ENCODE results near the gene GPR34.

The GPR34 gene

GRCh38 chrX:41686788-41687187, 2.0 kb upstream of the GPR34 start:
- DNase-seq: no peak
- no peak overlapping the region for H3K4me3 Mint-ChIP-seq
- no peak for TF ChIP-seq CTCF (IDR thresholded peaks at IDR 0.05)
- peaks cover 3% of the 10 kb centered on the region for H3K9me3 Mint-ChIP-seq
- no peaks in the 10 kb centered on the region for H3K27me3 Mint-ChIP-seq (ENCODE audit: low read depth, poor library complexity)
- no peaks in the 10 kb centered on the region for H3K4me1 Mint-ChIP-seq
- H3K27ac Mint-ChIP-seq: no peak overlapping the region
- H3K36me3 Mint-ChIP-seq (ENCODE audit: low read depth): peaks cover 13% of the 10 kb centered on the region

DNA sequence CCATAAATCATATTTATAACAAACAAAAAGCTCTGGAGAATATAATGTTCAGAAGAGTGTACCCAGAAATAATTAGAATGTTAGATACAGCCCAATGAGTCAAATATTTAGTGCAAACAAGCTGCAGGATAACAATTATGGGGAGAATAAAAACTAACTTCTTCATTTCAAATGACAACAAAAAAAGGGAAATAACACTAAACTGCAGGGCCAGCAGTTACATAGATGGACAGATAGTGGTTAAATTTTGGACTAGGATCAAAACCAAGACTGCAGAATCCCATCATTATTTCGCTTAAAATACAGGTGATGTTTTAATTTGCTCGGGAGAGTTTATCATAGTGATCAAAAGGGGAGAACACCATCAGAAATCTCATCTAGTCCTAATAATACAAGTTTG, 617 bp upstream of the GPR34 start:
- Mint-ChIP-seq H3K36me3 (ENCODE audit: low read depth) (peaks cover 18% of the 10 kb centered on the region), H3K27me3 (ENCODE audit: low read depth, poor library complexity) (no peaks in the 10 kb centered on the region), H3K9me3 (peaks cover 8% of the 10 kb centered on the region), H3K27ac (no peak overlapping the region), H3K4me3 (no peak overlapping the region), H3K4me1 (no peaks in the 10 kb centered on the region)
- no peak for DNase-seq
- no peak for TF ChIP-seq CTCF (IDR thresholded peaks at IDR 0.05)

GRCh38 chrX:41689711-41690110, 938 bp downstream of the GPR34 start:
- H3K27ac Mint-ChIP-seq: no peak overlapping the region
- peaks cover 12% of the 10 kb centered on the region for H3K9me3 Mint-ChIP-seq
- no peak overlapping the region for H3K4me3 Mint-ChIP-seq
- DNase-seq: no peak
- no peak for TF ChIP-seq CTCF (IDR thresholded peaks at IDR 0.05)
- no peaks in the 10 kb centered on the region for H3K4me1 Mint-ChIP-seq
- no peaks in the 10 kb centered on the region for H3K27me3 Mint-ChIP-seq (ENCODE audit: low read depth, poor library complexity)
- H3K36me3 Mint-ChIP-seq (ENCODE audit: low read depth): peaks cover 24% of the 10 kb centered on the region

GRCh38 chrX:41692162-41692749, 3.5 kb downstream of the GPR34 start:
- DNase-seq: no peak
- Mint-ChIP-seq H3K9me3 (peaks cover 11% of the 10 kb centered on the region), H3K36me3 (ENCODE audit: low read depth) (peaks cover 15% of the 10 kb centered on the region), H3K27ac (peak overlapping the region; percentile 6), H3K4me3 (no peak overlapping the region), H3K27me3 (ENCODE audit: low read depth, poor library complexity) (no peaks in the 10 kb centered on the region), H3K4me1 (no peaks in the 10 kb centered on the region)
- TF ChIP-seq CTCF (IDR thresholded peaks at IDR 0.05): no peak

DNA sequence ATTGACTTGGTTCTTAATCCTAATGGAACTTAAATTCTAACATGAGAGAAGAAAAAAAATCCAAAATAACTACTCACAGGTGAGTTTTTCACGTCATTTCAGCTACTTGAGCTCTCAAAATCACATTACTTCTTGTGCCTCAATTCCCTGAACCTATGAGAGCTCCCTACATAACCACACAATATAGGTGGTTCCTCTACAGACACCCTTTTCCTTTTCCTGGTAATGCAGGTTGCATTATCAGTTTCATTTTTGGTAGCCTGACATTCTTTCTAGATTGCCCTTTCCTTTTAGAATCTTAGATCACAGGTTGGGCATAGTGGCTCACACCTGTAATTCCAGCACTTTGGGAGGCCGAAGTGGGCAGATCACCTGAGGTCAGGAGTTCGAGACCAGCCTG, 4.3 kb downstream of the GPR34 start:
- no peak for DNase-seq
- Mint-ChIP-seq H3K27ac (no peak overlapping the region), H3K4me3 (no peak overlapping the region), H3K4me1 (no peaks in the 10 kb centered on the region), H3K36me3 (ENCODE audit: low read depth) (peaks cover 18% of the 10 kb centered on the region), H3K27me3 (ENCODE audit: low read depth, poor library complexity) (no peaks in the 10 kb centered on the region), H3K9me3 (peaks cover 9% of the 10 kb centered on the region)
- no peak for TF ChIP-seq CTCF (IDR thresholded peaks at IDR 0.05)

DNA sequence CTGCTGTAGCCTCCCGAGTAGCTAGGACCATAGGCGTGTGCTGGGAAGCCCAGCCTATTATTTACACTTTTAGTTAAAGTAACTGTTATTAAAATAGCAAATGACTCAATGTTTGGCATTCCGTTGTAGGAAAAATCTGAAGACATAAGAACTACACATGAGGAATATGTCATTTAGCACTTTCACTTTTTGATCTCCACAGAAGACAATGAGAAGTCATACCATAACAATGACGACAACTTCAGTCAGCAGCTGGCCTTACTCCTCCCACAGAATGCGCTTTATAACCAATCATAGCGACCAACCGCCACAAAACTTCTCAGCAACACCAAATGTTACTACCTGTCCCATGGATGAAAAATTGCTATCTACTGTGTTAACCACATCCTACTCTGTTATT, 6.7 kb downstream of the GPR34 start:
- H3K36me3 Mint-ChIP-seq (ENCODE audit: low read depth): peaks cover 21% of the 10 kb centered on the region
- no peak overlapping the region for H3K27ac Mint-ChIP-seq
- peaks cover 12% of the 10 kb centered on the region for H3K9me3 Mint-ChIP-seq
- H3K4me3 Mint-ChIP-seq: no peak overlapping the region
- DNase-seq: no peak
- no peak for TF ChIP-seq CTCF (IDR thresholded peaks at IDR 0.05)
- no peaks in the 10 kb centered on the region for H3K27me3 Mint-ChIP-seq (ENCODE audit: low read depth, poor library complexity)
- H3K4me1 Mint-ChIP-seq: no peaks in the 10 kb centered on the region
